Measurements from ENCODE around the gene SKAP2. TPM values are rescaled to one million over a fixed set of nuclear protein-coding genes. Genes with fewer than 3 reads are reported as not detected.
A peak's percentile ranks its signal among the peaks of the same experiment; 100 is the strongest.

Gene SKAP2
- total and polyA plus RNA-seq, 2 experiments from 2014 or later, result 2.5 to 4.4 TPM

DNA sequence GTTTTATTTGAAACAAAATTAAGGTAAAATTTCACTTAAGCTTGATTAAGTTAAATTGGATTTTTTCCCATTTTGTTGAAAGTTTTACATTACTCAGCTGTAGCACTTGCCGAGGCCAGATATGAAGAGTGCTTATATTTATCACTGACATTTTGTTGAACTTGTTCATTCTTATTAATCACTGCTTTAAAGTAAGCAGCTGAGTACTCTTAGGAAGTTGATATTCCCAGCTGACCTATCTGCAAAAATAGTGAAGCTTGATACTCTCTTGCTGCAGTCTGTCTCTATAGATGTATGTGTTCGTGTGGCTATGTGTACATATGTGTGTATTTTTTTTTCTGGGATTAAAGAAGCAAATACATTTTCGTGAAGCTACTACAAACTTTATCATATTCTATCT, 150.0 kb downstream of the SKAP2 start:
- no peaks in the 10 kb centered on the region for H3F3A ChIP-seq (replicated peaks; ENCODE audit: low read depth)
- ATAC-seq, result no peak
- no peaks in the 10 kb centered on the region for H3K79me2 ChIP-seq (replicated peaks; ENCODE audit: insufficient read depth)
- no peak overlapping the region for H3K4me2 ChIP-seq
- no peaks in the 10 kb centered on the region for H3K36me3 Mint-ChIP-seq (ENCODE audit: low read depth)
- H3K4me1 ChIP-seq (ENCODE audit: insufficient read depth), result no peaks in the 10 kb centered on the region
- no peaks in the 10 kb centered on the region for H3K36me3 ChIP-seq (ENCODE audit: insufficient read depth)
- H3K27me3 ChIP-seq (ENCODE audit: insufficient read depth), result no peaks in the 10 kb centered on the region
- DNase-seq (ENCODE audit: low spot score), result no peak
- H4K20me1 ChIP-seq (replicated peaks; ENCODE audit: insufficient read depth), result no peaks in the 10 kb centered on the region
- TF ChIP-seq ZNF331 (CRISPR knock-in tag; IDR thresholded peaks at IDR 0.05; ENCODE audit: low read depth) (no peak), EZH2 (IDR thresholded peaks at IDR 0.05; ENCODE audit: low read depth, unreplicated experiment) (no peak)
- TF ChIP-seq, protein P1, sequence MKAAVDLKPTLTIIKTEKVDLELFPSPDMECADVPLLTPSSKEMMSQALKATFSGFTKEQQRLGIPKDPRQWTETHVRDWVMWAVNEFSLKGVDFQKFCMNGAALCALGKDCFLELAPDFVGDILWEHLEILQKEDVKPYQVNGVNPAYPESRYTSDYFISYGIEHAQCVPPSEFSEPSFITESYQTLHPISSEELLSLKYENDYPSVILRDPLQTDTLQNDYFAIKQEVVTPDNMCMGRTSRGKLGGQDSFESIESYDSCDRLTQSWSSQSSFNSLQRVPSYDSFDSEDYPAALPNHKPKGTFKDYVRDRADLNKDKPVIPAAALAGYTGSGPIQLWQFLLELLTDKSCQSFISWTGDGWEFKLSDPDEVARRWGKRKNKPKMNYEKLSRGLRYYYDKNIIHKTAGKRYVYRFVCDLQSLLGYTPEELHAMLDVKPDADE (IDR thresholded peaks at IDR 0.05), result no peak
- H3K9me2 ChIP-seq (ENCODE audit: insufficient read depth), result no peaks in the 10 kb centered on the region
- H3K27ac ChIP-seq (ENCODE audit: low read depth), result no peak overlapping the region
- H3K4me3 ChIP-seq, result no peak overlapping the region
- no peak overlapping the region for H2AFZ ChIP-seq
- H3K27me3 Mint-ChIP-seq (ENCODE audit: insufficient read depth, low read depth, poor library complexity), result no peaks in the 10 kb centered on the region
- no peaks in the 10 kb centered on the region for H3K9me3 Mint-ChIP-seq
- no peak overlapping the region for H3K27ac Mint-ChIP-seq
- no peaks in the 10 kb centered on the region for H3K4me1 Mint-ChIP-seq
- H3K4me3 Mint-ChIP-seq, result no peak overlapping the region

DNA sequence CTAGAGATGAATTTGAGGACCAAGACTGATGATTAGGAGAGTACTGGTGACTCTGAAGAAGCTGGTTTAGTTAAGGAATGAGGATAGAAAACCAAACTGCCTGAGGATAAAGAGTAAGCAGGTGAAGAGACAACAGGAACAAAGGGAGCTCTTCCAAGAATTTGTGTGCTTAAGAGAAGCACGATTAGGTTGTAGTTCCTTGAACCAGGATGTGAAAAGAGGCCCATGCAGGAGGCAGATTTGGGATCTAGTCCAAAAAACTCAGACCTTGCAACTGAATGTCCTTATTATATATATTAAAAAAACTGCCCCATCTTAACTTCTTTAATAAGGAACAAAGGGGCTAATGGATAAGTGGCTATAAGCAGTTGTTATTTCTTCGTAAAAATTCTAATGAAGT, 150.4 kb downstream of the SKAP2 start:
- H3K4me2 ChIP-seq, result no peak overlapping the region
- no peaks in the 10 kb centered on the region for H3F3A ChIP-seq (replicated peaks; ENCODE audit: low read depth)
- no peaks in the 10 kb centered on the region for H3K79me2 ChIP-seq (replicated peaks; ENCODE audit: insufficient read depth)
- Mint-ChIP-seq H3K4me3 (no peak overlapping the region), H3K4me1 (no peaks in the 10 kb centered on the region), H3K27ac (no peak overlapping the region), H3K27me3 (ENCODE audit: insufficient read depth, low read depth, poor library complexity) (no peaks in the 10 kb centered on the region), H3K36me3 (ENCODE audit: low read depth) (no peaks in the 10 kb centered on the region), H3K9me3 (no peaks in the 10 kb centered on the region)
- no peak overlapping the region for H3K27ac ChIP-seq (ENCODE audit: low read depth)
- H2AFZ ChIP-seq, result no peak overlapping the region
- H4K20me1 ChIP-seq (replicated peaks; ENCODE audit: insufficient read depth), result no peaks in the 10 kb centered on the region
- H3K9me2 ChIP-seq (ENCODE audit: insufficient read depth), result no peaks in the 10 kb centered on the region
- no peaks in the 10 kb centered on the region for H3K27me3 ChIP-seq (ENCODE audit: insufficient read depth)
- no peak for ATAC-seq
- H3K4me1 ChIP-seq (ENCODE audit: insufficient read depth), result no peaks in the 10 kb centered on the region
- H3K4me3 ChIP-seq, result no peak overlapping the region
- DNase-seq (ENCODE audit: low spot score), result peak; percentile 12
- no peaks in the 10 kb centered on the region for H3K36me3 ChIP-seq (ENCODE audit: insufficient read depth)
- TF ChIP-seq STAT1 (IDR thresholded peaks at IDR 0.05; ENCODE audit: unreplicated experiment), result no peak
- TF ChIP-seq ZNF114 (CRISPR knock-in tag; IDR thresholded peaks at IDR 0.05), result no peak
- TF ChIP-seq POLR2AphosphoS5 (IDR thresholded peaks at IDR 0.05; ENCODE audit: low read depth), result no peak
- no peak for TF ChIP-seq EZH2 (IDR thresholded peaks at IDR 0.05; ENCODE audit: low read depth, unreplicated experiment)
- no peak for TF ChIP-seq JUNB (IDR thresholded peaks at IDR 0.05; ENCODE audit: unreplicated experiment)
- no peak for TF ChIP-seq NANOG (IDR thresholded peaks at IDR 0.05; ENCODE audit: borderline replicate concordance)
- no peak for TF ChIP-seq EZH2phosphoT487 (IDR thresholded peaks at IDR 0.05; ENCODE audit: unreplicated experiment)
- no peak for TF ChIP-seq CREB1 (CRISPR knock-in tag; IDR thresholded peaks at IDR 0.05; ENCODE audit: low read depth)
- TF ChIP-seq, protein P2, sequence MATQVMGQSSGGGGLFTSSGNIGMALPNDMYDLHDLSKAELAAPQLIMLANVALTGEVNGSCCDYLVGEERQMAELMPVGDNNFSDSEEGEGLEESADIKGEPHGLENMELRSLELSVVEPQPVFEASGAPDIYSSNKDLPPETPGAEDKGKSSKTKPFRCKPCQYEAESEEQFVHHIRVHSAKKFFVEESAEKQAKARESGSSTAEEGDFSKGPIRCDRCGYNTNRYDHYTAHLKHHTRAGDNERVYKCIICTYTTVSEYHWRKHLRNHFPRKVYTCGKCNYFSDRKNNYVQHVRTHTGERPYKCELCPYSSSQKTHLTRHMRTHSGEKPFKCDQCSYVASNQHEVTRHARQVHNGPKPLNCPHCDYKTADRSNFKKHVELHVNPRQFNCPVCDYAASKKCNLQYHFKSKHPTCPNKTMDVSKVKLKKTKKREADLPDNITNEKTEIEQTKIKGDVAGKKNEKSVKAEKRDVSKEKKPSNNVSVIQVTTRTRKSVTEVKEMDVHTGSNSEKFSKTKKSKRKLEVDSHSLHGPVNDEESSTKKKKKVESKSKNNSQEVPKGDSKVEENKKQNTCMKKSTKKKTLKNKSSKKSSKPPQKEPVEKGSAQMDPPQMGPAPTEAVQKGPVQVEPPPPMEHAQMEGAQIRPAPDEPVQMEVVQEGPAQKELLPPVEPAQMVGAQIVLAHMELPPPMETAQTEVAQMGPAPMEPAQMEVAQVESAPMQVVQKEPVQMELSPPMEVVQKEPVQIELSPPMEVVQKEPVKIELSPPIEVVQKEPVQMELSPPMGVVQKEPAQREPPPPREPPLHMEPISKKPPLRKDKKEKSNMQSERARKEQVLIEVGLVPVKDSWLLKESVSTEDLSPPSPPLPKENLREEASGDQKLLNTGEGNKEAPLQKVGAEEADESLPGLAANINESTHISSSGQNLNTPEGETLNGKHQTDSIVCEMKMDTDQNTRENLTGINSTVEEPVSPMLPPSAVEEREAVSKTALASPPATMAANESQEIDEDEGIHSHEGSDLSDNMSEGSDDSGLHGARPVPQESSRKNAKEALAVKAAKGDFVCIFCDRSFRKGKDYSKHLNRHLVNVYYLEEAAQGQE (IDR thresholded peaks at IDR 0.05; ENCODE audit: unreplicated experiment), result no peak
- TF ChIP-seq, protein P3, sequence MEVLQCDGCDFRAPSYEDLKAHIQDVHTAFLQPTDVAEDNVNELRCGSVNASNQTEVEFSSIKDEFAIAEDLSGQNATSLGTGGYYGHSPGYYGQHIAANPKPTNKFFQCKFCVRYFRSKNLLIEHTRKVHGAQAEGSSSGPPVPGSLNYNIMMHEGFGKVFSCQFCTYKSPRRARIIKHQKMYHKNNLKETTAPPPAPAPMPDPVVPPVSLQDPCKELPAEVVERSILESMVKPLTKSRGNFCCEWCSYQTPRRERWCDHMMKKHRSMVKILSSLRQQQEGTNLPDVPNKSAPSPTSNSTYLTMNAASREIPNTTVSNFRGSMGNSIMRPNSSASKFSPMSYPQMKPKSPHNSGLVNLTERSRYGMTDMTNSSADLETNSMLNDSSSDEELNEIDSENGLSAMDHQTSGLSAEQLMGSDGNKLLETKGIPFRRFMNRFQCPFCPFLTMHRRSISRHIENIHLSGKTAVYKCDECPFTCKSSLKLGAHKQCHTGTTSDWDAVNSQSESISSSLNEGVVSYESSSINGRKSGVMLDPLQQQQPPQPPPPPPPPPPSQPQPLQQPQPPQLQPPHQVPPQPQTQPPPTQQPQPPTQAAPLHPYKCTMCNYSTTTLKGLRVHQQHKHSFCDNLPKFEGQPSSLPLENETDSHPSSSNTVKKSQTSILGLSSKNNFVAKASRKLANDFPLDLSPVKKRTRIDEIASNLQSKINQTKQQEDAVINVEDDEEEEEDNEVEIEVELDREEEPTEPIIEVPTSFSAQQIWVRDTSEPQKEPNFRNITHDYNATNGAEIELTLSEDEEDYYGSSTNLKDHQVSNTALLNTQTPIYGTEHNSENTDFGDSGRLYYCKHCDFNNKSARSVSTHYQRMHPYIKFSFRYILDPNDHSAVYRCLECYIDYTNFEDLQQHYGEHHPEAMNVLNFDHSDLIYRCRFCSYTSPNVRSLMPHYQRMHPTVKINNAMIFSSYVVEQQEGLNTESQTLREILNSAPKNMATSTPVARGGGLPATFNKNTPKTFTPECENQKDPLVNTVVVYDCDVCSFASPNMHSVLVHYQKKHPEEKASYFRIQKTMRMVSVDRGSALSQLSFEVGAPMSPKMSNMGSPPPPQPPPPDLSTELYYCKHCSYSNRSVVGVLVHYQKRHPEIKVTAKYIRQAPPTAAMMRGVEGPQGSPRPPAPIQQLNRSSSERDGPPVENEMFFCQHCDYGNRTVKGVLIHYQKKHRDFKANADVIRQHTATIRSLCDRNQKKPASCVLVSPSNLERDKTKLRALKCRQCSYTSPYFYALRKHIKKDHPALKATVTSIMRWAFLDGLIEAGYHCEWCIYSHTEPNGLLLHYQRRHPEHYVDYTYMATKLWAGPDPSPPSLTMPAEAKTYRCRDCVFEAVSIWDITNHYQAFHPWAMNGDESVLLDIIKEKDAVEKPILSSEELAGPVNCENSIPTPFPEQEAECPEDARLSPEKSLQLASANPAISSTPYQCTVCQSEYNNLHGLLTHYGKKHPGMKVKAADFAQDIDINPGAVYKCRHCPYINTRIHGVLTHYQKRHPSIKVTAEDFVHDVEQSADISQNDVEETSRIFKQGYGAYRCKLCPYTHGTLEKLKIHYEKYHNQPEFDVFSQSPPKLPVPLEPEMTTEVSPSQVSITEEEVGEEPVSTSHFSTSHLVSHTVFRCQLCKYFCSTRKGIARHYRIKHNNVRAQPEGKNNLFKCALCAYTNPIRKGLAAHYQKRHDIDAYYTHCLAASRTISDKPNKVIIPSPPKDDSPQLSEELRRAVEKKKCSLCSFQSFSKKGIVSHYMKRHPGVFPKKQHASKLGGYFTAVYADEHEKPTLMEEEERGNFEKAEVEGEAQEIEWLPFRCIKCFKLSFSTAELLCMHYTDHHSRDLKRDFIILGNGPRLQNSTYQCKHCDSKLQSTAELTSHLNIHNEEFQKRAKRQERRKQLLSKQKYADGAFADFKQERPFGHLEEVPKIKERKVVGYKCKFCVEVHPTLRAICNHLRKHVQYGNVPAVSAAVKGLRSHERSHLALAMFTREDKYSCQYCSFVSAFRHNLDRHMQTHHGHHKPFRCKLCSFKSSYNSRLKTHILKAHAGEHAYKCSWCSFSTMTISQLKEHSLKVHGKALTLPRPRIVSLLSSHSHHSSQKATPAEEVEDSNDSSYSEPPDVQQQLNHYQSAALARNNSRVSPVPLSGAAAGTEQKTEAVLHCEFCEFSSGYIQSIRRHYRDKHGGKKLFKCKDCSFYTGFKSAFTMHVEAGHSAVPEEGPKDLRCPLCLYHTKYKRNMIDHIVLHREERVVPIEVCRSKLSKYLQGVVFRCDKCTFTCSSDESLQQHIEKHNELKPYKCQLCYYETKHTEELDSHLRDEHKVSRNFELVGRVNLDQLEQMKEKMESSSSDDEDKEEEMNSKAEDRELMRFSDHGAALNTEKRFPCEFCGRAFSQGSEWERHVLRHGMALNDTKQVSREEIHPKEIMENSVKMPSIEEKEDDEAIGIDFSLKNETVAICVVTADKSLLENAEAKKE (CRISPR knock-in tag; IDR thresholded peaks at IDR 0.05), result no peak

All from GM23338 (cell line).